Erythroblast (primary cell): Measurements from ENCODE around the gene ALKBH5.

Experiments used
- GATA1 ChIP-seq: IDR thresholded peaks from 2 replicates; pipeline ENCODE4 v1.6.1; 2011; ENCODE audit warnings: low read depth, mild to moderate bottlenecking, control low read depth, low read length, moderate library complexity
- POLR2A ChIP-seq: IDR thresholded peaks from 2 replicates; pipeline ENCODE4 v1.6.1; 2011; ENCODE audit warnings: mild to moderate bottlenecking, low read length

- TF ChIP-seq POLR2A (no peak), GATA1 (no peak)
Observed at GRCh38 chr17:18228176-18228682, 44.6 kb downstream of the ALKBH5 start.
